Activated CD8-positive, alpha-beta T cell treated with anti-CD3 and anti-CD28 coated beads, Interleukin-2, amount 10 ng/mL, durations not matched to agents 7 days and 5 days (primary cell): ENCODE measurements around the gene HMGB4. TPM values are rescaled to one million over a fixed set of nuclear protein-coding genes. Genes with fewer than 3 reads are reported as not detected.

Experiments used
- ATAC-seq: fragments of 150-1000 bp; cut with Tn5 transposase; one replicate; pipeline ENCODE4 v1.10.0; 2021; ENCODE audit warnings: moderate library complexity
- CTCF ChIA-PET: fragments of 350-600 bp; sonication (Branson Sonifier 250); formaldehyde crosslinking; loops from one replicate; lab custom pipeline; 2021; ENCODE audit warnings: antibody characterized with exemption; lab: Charles Lee
- POLR2A ChIA-PET: fragments of 350-600 bp; sonication (Branson Sonifier 250); formaldehyde crosslinking; loops from one replicate; lab custom pipeline; 2021; ENCODE audit warnings: antibody characterized with exemption; lab: Charles Lee
- DNase-seq: peaks from one replicate; pipeline ENCODE4 v3.0.0-alpha.2; 2020
- H3K27ac Mint-ChIP-seq: one replicate; pipeline ENCODE4 v1.8.0; 2021; ENCODE audit warnings: mild to moderate bottlenecking, mixed read lengths
- H3K27me3 Mint-ChIP-seq: one replicate; pipeline ENCODE4 v1.8.0; 2021; ENCODE audit warnings: low read depth, mixed read lengths
- H3K36me3 Mint-ChIP-seq: one replicate; pipeline ENCODE4 v1.8.0; 2021; ENCODE audit warnings: low read depth, mixed read lengths
- H3K4me1 Mint-ChIP-seq: one replicate; pipeline ENCODE4 v1.8.0; 2021; ENCODE audit warnings: low read depth, mixed read lengths
- H3K4me3 Mint-ChIP-seq: one replicate; pipeline ENCODE4 v1.8.0; 2021; ENCODE audit warnings: mild to moderate bottlenecking, mixed read lengths
- H3K9me3 Mint-ChIP-seq: one replicate; pipeline ENCODE4 v1.8.0; 2022; ENCODE audit warnings: mixed read lengths; ENCODE audit not compliant: insufficient read depth
- total RNA-seq, 2 experiments: library from RNA; stranded (reverse); gene quantifications; one replicate each; pipeline ENCODE4 v1.2.3, GENCODE V29; 2021

Gene HMGB4
- total RNA-seq, 2 experiments from 2014 or later, result not detected

- Mint-ChIP-seq H3K27ac (no peak overlapping the region), H3K4me1 (no peaks in the 10 kb centered on the region), H3K9me3 (no peaks in the 10 kb centered on the region), H3K4me3 (no peak overlapping the region), H3K36me3 (no peaks in the 10 kb centered on the region), H3K27me3 (peaks cover 9% of the 10 kb centered on the region)
- no peak for DNase-seq
- POLR2A ChIA-PET, result no interaction called here
- CTCF ChIA-PET, result no interaction called here
- no peak for ATAC-seq
These were observed 39.3 kb downstream of the HMGB4 start for GRCh38 chr1:33903210-33903589.

- H3K27me3 Mint-ChIP-seq, result peaks cover 9% of the 10 kb centered on the region
- H3K4me1 Mint-ChIP-seq, result no peaks in the 10 kb centered on the region
- no peak overlapping the region for H3K4me3 Mint-ChIP-seq
- H3K27ac Mint-ChIP-seq, result no peak overlapping the region
- ATAC-seq (no peak), DNase-seq (no peak)
- ChIA-PET POLR2A (no interaction called here), CTCF (no interaction called here)
- H3K36me3 Mint-ChIP-seq, result no peaks in the 10 kb centered on the region
- H3K9me3 Mint-ChIP-seq, result no peaks in the 10 kb centered on the region
These were observed 41.4 kb downstream of the HMGB4 start for GRCh38 chr1:33905241-33905640.

GRCh38 chr1:33906156-33906555 lies 42.3 kb downstream of the HMGB4 start:
- CTCF ChIA-PET, result no interaction called here
- H3K9me3 Mint-ChIP-seq, result no peaks in the 10 kb centered on the region
- ATAC-seq (no peak), DNase-seq (no peak)
- peaks cover 6% of the 10 kb centered on the region for H3K27me3 Mint-ChIP-seq
- no peak overlapping the region for H3K27ac Mint-ChIP-seq
- POLR2A ChIA-PET, result no interaction called here
- no peaks in the 10 kb centered on the region for H3K4me1 Mint-ChIP-seq
- H3K4me3 Mint-ChIP-seq, result no peak overlapping the region
- H3K36me3 Mint-ChIP-seq, result no peaks in the 10 kb centered on the region

GRCh38 chr1:33908324-33908956 lies 44.6 kb downstream of the HMGB4 start:
- H3K27ac Mint-ChIP-seq, result no peak overlapping the region
- no peak overlapping the region for H3K4me3 Mint-ChIP-seq
- H3K9me3 Mint-ChIP-seq, result no peaks in the 10 kb centered on the region
- H3K36me3 Mint-ChIP-seq, result no peaks in the 10 kb centered on the region
- ChIA-PET CTCF (no interaction called here), POLR2A (no interaction called here)
- peaks cover 4% of the 10 kb centered on the region for H3K27me3 Mint-ChIP-seq
- ATAC-seq (no peak), DNase-seq (no peak)
- no peaks in the 10 kb centered on the region for H3K4me1 Mint-ChIP-seq
